Measurements from ENCODE around the gene TMEM214. TPM values are rescaled to one million over a fixed set of nuclear protein-coding genes. Genes with fewer than 3 reads are reported as not detected.

TMEM214 gene
- polyA plus RNA-seq, 1 donor (not counting 4 experiments of a cell fraction or from before 2014, with no cell fraction given), result 38.0 TPM

DNA sequence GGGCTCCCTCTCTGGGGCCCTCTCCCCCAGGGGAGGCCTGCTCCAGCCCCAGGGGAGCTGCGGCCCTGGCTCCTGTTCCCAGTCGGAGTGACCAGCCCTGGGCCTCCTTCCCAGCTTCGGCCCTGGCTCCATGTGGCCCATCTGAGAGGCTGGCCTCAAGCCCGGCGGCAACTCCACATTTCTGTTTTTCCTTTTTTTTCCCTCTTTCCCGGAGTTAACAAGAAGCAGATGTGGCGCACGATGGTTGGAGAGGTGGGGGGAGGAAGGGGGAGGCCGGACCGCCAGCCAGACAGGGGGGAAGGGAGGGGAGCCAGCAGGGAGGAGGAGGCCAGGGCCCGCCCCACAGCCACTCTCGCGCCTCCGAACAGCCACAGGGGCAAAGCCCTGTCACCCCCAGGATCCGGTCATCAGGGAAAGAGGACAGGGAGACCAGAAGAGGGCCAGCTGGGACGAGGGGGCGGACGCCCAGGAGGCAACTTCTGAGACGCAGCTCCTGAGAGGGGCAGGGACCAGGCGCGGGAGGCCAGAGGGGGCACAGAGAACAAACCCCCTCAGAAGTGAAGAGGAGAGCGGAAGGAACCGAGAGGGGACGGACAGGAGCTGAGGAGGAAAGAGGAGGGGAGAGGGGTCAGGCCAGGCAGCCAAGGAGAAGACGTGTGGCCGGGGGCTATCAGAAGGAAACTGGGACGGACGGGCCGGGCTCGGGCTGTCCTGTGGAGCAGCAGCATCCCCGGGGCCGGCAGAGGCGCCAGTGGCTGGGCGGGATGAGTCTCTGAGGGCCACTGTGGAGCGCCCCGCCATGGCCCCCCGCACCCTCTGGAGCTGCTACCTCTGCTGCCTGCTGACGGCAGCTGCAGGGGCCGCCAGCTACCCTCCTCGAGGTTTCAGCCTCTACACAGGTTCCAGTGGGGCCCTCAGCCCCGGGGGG lies 45.8 kb downstream of the TMEM214 start, which contains the start of gene EMILIN1:
Gene EMILIN1, plus strand, starts transcription at position 349 of the 928 bp plus-strand sequence. Its CDS starts 451 bp downstream, at position 800.
- Histone ChIP-seq H3K36me3 (ENCODE audit: control insufficient read depth in 2 of 2, extremely low read depth in 1 of 2, insufficient read depth in 2 of 2, low read length in 2 of 2) (no peaks in the 10 kb centered on the region), H3K9me3 (ENCODE audit: control insufficient read depth, low read depth, low read length) (no peaks in the 10 kb centered on the region), H2AFZ (ENCODE audit: control insufficient read depth, low read length) (no peak within 1 kb of the TSS), H3K27me3 (ENCODE audit: control insufficient read depth, extremely low read depth, insufficient read depth, low read length) (no peaks in the 10 kb centered on the region), H3K9ac (ENCODE audit: control insufficient read depth, extremely low read depth, insufficient read depth, low read length) (no peak within 1 kb of the TSS), H3K9me1 (ENCODE audit: control insufficient read depth, extremely low read depth, insufficient read depth, low read length) (no peaks in the 10 kb centered on the region), H3K4me2 (ENCODE audit: control insufficient read depth, extremely low read depth, insufficient read depth, low read depth, low read length) (no peak within 1 kb of the TSS), H3K4me3 (ENCODE audit: control insufficient read depth in 2 of 3, extremely low read depth in 1 of 3, insufficient read depth in 2 of 3, low read depth in 1 of 3, low read length in 3 of 3) (no peak within 1 kb of the TSS), H4K20me1 (ENCODE audit: control insufficient read depth, extremely low read depth, insufficient read depth, low read length) (no peaks in the 10 kb centered on the region), H3K79me2 (ENCODE audit: control insufficient read depth, insufficient read depth, low read length) (no peaks in the 10 kb centered on the region), H3K4me1 (ENCODE audit: control insufficient read depth, extremely low read depth, insufficient read depth, low read length) (peaks cover 14% of the 10 kb centered on the region), H3K27ac (ENCODE audit: control insufficient read depth, insufficient read depth, low read length) (no peak within 1 kb of the TSS)
- no peak for FAIRE-seq
- TF ChIP-seq EZH2 (IDR thresholded peaks at IDR 0.05; ENCODE audit: low read length), result no peak
- TF ChIP-seq, protein P1, sequence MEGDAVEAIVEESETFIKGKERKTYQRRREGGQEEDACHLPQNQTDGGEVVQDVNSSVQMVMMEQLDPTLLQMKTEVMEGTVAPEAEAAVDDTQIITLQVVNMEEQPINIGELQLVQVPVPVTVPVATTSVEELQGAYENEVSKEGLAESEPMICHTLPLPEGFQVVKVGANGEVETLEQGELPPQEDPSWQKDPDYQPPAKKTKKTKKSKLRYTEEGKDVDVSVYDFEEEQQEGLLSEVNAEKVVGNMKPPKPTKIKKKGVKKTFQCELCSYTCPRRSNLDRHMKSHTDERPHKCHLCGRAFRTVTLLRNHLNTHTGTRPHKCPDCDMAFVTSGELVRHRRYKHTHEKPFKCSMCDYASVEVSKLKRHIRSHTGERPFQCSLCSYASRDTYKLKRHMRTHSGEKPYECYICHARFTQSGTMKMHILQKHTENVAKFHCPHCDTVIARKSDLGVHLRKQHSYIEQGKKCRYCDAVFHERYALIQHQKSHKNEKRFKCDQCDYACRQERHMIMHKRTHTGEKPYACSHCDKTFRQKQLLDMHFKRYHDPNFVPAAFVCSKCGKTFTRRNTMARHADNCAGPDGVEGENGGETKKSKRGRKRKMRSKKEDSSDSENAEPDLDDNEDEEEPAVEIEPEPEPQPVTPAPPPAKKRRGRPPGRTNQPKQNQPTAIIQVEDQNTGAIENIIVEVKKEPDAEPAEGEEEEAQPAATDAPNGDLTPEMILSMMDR (optimal IDR thresholded peaks at IDR 0.05 in 1 of 3, IDR thresholded peaks at IDR 0.05 in 1 of 3, conservative IDR thresholded peaks at IDR 0.05 in 1 of 3; ENCODE audit: extremely low read depth in 1 of 3, insufficient read depth in 2 of 3, low read length in 3 of 3), result no peak
- dilution Hi-C loops (cut with MboI; ENCODE audit: extremely low pct_ligation_motif_present, low sequenced_read_pairs), result no loop called here
- no peak for DNase-seq (ENCODE audit: low read depth, low spot score)

DNA sequence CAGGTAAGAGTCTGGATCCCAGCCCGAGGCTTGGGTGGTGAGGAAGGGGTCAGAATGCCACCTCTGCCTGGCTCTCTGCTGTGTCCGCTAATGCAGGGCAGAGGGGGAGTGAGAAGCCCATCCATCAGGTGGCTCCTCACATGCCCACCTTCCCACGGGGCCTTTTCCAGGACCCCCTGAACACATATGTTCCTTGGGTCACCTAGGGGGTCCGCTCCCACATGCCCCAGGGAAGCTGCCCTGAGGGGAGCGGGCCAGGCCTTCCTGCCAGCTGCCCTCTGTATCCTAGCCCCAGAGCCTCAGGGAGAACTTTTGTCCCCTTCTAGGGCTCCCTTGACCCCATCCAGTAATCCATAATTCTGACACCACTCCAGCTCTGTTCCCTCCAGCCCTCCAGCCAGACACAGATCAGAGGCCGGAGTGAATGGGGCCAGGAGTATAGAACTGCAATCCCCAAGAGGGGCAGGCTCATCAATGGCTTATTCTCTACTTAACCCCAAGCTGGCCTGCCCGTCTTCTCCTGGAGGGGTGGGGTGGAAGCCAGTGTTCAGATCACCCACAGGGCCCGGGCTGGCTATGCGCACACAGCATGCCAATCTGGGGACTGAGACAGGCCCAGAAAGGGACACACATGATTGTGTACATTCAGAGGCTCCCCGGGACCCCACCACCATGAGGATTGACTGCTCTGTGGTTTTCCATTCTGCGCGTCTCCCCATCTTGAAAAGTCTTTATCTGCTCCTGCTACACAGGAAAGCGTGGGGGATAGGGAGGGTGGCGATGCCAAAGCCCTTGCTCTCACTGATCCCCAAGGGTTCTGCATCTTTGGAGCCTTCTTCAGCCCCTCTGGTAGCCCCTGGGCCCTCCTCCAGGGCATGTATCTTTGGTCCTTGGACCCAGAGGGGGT lies 46.7 kb downstream of the TMEM214 start:
- dilution Hi-C loops (cut with MboI; ENCODE audit: extremely low pct_ligation_motif_present, low sequenced_read_pairs), result no loop called here
- H3K27ac ChIP-seq (ENCODE audit: control insufficient read depth, insufficient read depth, low read length), result no peak overlapping the region
- H3K36me3 ChIP-seq (ENCODE audit: control insufficient read depth in 2 of 2, extremely low read depth in 1 of 2, insufficient read depth in 2 of 2, low read length in 2 of 2), result no peaks in the 10 kb centered on the region
- TF ChIP-seq, protein P1 (optimal IDR thresholded peaks at IDR 0.05 in 1 of 3, IDR thresholded peaks at IDR 0.05 in 1 of 3, conservative IDR thresholded peaks at IDR 0.05 in 1 of 3; ENCODE audit: extremely low read depth in 1 of 3, insufficient read depth in 2 of 3, low read length in 3 of 3), result no peak
- TF ChIP-seq EZH2 (IDR thresholded peaks at IDR 0.05; ENCODE audit: low read length), result no peak
- no peaks in the 10 kb centered on the region for H3K9me3 ChIP-seq (ENCODE audit: control insufficient read depth, low read depth, low read length)
- peaks cover 14% of the 10 kb centered on the region for H3K4me1 ChIP-seq (ENCODE audit: control insufficient read depth, extremely low read depth, insufficient read depth, low read length)
- H3K4me3 ChIP-seq (ENCODE audit: control insufficient read depth in 2 of 3, extremely low read depth in 1 of 3, insufficient read depth in 2 of 3, low read depth in 1 of 3, low read length in 3 of 3), result no peak overlapping the region
- H2AFZ ChIP-seq (ENCODE audit: control insufficient read depth, low read length), result no peak overlapping the region
- no peaks in the 10 kb centered on the region for H3K79me2 ChIP-seq (ENCODE audit: control insufficient read depth, insufficient read depth, low read length)
- no peaks in the 10 kb centered on the region for H3K9me1 ChIP-seq (ENCODE audit: control insufficient read depth, extremely low read depth, insufficient read depth, low read length)
- no peak for DNase-seq (ENCODE audit: low read depth, low spot score)
- no peaks in the 10 kb centered on the region for H4K20me1 ChIP-seq (ENCODE audit: control insufficient read depth, extremely low read depth, insufficient read depth, low read length)
- no peak for FAIRE-seq
- no peaks in the 10 kb centered on the region for H3K27me3 ChIP-seq (ENCODE audit: control insufficient read depth, extremely low read depth, insufficient read depth, low read length)
- H3K9ac ChIP-seq (ENCODE audit: control insufficient read depth, extremely low read depth, insufficient read depth, low read length), result no peak overlapping the region
- no peak overlapping the region for H3K4me2 ChIP-seq (ENCODE audit: control insufficient read depth, extremely low read depth, insufficient read depth, low read depth, low read length)
